GM19328 (cell line): ENCODE data around the gene FRMPD4.
A peak's percentile ranks its signal among the peaks of the same experiment; 100 is the strongest.

Source experiments
- ATAC-seq: cut with Tn5 transposase; IDR thresholded peaks from one replicate; pipeline ENCODE4 v1.9.1; 2021; ENCODE audit warnings: mild to moderate bottlenecking, moderate library complexity; ENCODE audit not compliant: unreplicated experiment

FRMPD4 gene

DNA sequence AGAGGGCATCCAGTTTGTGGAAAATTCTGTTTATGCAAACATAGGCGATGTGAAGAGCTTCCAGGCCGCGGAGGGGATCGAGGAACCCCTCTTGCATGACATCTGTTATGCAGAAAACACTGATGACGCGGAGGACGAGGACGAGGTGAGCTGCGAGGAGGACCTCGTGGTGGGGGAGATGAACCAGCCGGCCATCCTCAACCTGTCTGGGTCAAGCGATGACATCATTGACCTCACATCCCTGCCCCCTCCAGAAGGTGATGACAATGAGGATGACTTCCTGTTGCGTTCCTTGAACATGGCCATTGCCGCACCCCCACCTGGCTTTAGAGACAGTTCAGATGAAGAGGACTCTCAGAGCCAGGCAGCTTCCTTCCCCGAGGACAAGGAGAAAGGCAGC, 578.3 kb downstream of the FRMPD4 start:
- no peak for ATAC-seq

GRCh38 chrX:12719837-12720236, 581.6 kb downstream of the FRMPD4 start:
- no peak for ATAC-seq

DNA sequence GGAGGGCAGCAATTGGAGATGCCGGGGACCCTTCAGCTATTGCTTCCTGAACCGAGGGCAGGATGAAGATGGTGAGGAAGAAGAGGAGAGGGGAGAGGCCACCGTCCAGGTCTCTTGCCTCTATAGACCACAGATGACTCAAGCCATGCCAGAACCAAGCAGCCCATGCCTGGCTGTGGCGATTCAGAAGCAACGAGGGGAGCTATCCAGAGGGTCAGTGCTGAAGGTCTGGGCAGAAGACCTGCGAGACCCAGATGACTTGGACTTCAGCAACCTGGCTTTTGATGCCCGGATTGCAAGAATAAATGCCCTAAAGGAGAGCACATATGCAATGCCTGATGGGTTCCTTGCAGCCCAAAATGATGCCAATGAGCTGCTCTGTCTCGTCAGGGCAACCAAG, 582.8 kb downstream of the FRMPD4 start:
- no peak for ATAC-seq

DNA sequence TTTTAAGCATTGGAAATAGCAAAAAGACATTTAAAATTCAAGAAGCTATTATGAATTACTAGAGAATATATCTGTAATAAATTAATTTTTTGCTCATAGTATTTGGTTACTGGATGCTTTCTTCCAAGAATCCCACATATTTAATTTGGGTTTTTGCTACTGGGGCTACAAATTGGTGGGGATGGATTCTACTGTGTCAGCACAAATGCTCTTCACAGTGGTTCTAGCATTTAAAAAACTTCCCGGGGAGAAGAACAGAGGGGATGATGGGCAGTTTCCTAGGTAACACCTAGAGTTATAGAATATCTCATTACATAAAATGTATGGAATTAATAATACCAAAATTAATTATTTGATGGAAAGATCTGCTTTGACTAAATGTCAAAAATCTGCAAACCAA, 584.0 kb downstream of the FRMPD4 start:
- no peak for ATAC-seq

- no peak for ATAC-seq
Observed at GRCh38 chrX:12741416-12741815, 603.1 kb downstream of the FRMPD4 start.

DNA sequence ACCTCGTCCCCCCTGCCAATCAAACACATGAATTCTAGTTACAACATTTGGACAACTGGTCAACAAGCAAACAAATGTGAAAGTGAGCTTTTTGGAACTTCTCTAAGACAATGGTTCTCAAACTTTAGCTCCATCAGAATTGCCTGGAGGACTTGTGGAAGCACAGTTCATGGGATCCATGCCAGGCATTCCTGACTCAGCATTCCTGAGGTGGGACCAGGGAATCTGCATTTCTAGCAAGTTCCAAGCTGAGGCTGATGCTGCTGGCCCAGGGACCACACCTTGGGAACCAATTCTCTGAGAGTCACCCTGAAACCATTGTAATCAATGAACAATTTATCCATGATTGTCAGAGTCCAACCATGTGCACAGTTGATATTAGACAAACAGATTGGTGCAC, 609.2 kb downstream of the FRMPD4 start:
- no peak for ATAC-seq

DNA sequence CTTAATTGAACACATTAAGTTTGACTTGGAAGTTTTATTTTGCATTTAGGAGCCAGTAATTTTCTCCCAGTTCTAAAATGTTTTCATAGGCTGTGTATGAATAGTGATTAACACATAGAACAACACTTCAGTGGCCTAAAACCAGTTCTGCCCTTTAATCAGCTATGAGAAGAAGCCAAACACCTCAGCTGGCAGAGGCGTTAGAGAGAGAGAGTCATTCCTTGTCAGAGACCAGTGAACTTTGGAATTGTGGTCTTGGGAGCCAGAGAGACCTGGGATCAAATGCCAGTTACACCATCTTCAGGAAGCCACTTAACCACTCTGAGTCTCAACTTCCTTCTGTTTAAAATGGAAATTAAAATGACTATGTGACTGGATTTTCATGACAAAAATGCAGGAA, 613.6 kb downstream of the FRMPD4 start:
- ATAC-seq: no peak

- no peak for ATAC-seq
Observed at GRCh38 chrX:12753366-12753765, 615.1 kb downstream of the FRMPD4 start.

- no peak for ATAC-seq
Observed at GRCh38 chrX:12758291-12758690, 620.0 kb downstream of the FRMPD4 start.

DNA sequence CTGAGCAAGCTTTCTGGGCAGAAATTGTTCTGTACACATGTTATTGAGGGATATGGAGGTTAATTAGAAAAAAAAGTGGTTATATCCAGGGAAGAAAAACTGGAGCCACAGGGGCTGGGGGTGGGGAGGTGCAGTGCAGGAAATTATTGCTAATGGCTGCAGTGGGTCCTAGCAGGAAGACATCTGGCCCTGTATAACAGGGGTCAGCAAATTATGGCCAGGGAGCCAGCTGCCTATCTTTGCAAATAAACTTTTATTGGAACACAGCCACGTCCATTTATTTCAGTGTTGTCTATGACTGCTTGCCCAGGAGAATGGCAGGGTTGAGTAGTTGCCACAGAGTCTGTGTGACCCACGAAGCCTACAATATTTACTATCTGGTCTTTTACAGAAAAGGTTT, 629.6 kb downstream of the FRMPD4 start:
- no peak for ATAC-seq

DNA sequence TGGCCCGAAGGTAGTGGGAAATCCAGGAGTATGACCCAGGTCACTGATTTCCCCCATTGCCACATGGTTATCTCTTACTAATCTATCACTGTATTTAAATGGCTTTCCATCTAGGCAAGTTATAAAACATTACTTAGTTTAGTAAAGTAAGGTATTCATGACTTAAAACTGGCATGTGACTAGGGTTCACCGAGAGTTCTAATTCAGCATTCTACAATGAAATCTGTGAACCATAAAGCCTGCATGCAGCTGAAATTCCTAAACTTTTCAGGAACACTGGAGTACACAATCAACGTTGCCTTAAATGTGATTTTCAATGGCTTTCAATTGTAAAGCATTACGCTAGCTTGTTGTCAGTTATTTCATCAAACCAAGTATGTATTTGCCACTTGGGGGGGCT, 630.2 kb downstream of the FRMPD4 start:
- no peak for ATAC-seq

DNA sequence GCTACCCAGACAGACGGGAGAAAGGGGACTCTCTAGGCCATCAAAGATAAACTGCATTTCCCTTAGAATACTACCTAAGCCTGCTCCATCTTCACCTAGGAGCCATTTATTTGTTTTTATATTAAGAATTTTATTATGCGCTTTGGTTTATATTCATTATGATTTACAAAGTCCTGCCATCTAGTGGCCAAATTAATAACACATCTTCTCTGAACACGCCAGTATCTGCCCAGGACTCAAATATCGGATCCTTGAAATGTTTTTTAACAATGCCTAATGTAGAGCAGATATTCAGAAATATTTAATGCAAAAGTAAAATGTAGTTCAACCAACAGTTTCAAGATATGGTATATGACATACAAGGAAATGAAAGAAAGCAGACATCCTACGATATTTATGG, 632.2 kb downstream of the FRMPD4 start:
- no peak for ATAC-seq

- ATAC-seq: peak; percentile 99
Observed at GRCh38 chrX:12771445-12772069, 633.3 kb downstream of the FRMPD4 start.
